Suppressor macrophage treated with lipopolysaccharide for 4 hours (primary cell): Measurements from ENCODE around the gene AMY2A.
"Not testable (repeated sequence)": the region's sequence is repeated elsewhere in the genome, so short reads cannot be mapped to it uniquely, and the experiment has no call there.

Source experiments
- DNase-seq: peaks from one replicate; pipeline ENCODE4 v3.0.0-alpha.2; 2020

Gene AMY2A

DNA sequence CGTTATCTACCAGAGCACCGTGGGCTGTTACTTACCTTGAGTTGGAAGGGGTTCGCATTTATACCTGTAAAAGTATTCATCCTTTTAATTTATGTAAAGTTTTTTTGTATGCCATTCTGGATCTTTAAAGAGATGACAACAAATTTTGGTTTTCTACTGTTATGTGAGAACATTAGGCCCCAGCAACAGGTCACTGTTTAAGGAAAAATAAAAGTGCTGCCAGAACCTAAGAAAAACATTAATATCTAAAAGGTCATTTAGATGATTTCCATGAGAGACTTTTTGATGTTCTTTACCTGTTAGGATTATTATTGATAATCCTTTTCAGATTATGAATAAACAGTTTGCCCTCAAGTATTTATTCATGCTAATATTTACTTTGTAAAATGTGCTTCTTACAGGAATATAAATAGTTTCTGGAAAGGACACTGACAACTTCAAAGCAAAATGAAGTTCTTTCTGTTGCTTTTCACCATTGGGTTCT, at the start of gene AMY2A:
Gene AMY2A, plus strand, starts transcription at position 434 of the 484 bp plus-strand sequence. Its CDS starts 14 bp downstream, at position 448.
- not testable (repeated sequence) for DNase-seq

DNA sequence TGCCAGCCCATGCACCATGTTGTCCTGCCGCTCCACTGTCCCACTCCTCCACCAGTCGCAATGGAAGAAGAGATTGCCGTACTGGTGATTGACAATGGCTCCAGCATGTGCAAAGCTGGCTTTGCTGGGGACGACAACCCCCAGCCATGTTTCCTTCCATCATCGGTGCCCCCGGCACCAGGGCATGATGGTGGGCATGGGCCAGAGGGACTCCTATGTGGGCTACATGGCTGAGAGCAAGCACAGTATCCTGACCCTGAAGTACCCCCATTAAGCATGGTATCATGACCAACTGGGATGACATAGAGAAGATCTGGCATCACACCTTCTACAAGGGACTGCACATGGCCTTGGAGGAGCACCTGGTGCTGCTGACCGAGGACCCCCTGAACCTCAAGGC, 47.7 kb upstream of the AMY2A start:
- no peak for DNase-seq

DNA sequence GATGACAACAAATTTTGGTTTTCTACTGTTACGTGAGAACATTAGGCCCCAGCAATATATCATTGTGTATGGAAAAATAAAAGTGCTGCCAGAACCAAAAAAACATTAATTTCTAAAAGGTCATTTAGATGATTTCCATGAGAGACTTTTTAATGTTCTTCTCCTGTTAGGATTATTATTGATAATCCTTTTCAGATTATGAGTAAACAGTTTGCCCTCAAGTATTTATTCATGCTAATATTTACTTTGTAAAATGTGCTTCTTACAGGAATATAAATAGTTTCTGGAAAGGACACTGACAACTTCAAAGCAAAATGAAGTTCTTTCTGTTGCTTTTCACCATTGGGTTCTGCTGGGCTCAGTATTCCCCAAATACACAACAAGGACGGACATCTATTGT, 45.9 kb upstream of the AMY2A start, which contains the start of gene AMY2B:
Gene AMY2B, plus strand, starts transcription at position 301 of the 400 bp plus-strand sequence. Its CDS starts 14 bp downstream, at position 315.
- not testable (repeated sequence) for DNase-seq

DNA sequence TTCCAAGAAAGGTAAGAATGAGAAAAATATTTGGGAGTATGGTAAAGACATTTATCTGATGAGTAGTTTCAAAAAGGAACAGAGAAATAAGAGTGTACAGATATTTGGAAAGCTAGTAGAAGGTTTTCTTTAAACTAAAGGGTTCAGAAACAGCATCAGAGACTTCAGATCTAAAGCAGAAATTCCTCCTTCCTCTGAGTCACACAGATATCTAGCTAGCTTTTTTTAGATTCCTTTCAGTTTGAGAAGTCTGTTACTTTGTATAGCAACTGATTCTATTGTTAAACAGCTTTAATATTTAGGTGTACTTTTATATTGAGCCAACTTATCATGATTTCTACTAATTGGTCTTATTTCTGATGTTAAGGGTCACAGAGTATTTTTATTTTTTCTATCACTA, 41.2 kb upstream of the AMY2A start:
- no peak for DNase-seq

DNA sequence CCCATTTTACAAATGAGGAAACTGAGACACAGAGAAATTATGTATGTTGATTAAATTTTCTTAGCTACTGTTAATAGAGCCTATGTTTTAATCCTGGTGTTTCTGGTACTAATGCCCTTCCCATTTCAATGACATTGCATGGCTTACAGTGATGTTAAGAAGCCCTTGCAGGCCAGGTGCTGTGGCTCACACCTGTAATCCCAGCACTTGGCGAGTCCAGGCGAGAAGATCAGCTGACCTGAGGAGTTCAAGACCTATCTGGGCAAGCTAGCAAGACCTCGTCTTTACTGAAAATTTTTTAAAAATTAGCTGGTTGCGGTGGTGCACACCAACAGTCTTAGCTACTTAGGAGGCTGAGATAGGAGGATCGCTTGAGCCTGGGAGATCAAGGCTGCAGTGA, 40.4 kb upstream of the AMY2A start:
- not testable (repeated sequence) for DNase-seq

DNA sequence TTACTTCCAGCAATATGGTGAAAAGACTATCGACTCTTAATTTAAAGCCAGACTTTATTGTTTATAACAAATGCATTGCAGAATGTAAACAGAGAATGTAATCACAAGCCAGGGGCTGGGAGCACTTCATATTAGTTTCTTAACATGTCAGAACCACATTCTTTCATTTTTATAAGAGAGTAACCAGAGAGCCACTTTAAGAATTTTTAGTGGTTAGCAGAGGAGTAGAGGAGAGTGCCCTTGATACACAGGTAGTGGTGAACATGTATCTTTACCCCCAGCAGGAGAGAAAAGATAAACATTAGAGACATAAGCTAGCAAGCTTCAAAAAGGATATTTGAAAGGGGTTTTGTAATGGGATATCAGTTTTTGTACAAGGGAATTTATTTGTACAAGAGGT, 34.8 kb upstream of the AMY2A start:
- no peak for DNase-seq

DNA sequence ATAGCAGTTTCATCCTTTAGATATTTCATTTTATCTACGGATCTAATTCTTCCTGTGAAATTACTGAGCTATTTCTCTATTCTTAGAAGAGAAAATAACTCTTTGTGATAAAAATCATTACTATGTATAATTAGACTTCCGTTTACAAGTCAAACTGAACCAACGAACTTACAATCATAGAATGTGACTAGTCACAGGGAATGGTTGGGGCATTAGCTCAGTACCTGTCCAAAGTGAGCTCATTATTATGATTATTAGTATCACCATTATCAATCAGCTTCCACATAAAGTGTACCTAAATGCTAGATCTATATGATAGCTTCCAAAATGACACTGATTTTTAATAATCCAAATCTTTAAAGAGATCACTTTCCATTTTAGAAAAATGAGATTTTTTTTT, 33.3 kb upstream of the AMY2A start:
- no peak for DNase-seq

DNA sequence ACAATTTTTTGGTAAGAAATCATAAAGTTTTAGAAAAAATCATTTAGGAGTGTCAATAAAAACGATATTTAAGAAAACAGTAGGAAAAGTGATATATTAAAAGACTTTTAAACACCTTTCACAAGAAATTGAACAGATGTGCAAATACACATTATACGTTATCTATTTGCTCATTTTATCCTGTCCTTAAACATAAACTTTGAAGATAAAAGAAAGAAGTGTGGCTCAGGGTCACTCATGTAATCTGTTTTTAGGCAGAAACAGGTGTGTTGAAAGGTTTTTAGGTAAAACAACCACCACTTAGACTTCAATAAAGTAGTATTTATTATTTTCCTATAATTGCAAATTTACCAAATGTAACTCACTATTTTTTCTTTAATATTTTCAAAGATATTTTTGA, 32.7 kb upstream of the AMY2A start:
- no peak for DNase-seq

DNA sequence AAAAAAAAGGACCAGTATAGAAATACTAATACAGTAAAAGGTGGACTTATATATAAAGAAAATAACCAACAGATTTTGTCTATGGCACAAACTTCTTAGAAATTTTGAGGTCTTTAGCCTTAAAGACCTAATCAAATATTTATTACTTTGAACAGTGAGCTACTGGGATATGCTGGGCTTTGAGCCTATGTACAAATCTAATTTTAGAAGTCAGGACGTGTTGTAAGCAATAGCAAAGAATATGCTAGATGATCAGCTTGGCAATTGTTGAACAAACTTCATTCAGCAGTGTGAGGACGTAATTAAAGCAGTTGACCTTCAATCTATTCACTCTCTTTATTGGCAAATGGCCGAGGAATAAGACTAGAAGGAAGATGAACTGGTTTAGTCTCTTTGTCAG, 14.5 kb upstream of the AMY2A start:
- not testable (repeated sequence) for DNase-seq

DNA sequence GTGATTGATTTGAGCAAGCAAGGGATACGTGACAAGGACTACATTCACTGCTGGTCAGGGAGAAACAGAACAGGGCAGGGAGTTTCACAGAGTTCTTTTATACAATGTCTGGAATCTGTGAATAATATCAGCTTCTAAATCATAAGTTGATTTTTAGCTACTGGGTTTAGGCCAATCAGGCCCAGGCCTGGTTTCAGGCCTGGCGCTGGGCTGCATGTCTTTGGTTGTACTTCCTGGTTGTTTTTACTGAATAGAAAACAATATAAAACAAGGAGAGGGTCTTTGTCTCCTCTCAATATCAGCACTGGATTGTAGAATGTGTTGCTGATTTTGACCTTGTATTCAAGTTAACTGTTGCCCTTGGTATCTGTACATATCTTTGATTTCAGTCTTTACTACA, 865 bp upstream of the AMY2A start:
- DNase-seq = no peak

DNA sequence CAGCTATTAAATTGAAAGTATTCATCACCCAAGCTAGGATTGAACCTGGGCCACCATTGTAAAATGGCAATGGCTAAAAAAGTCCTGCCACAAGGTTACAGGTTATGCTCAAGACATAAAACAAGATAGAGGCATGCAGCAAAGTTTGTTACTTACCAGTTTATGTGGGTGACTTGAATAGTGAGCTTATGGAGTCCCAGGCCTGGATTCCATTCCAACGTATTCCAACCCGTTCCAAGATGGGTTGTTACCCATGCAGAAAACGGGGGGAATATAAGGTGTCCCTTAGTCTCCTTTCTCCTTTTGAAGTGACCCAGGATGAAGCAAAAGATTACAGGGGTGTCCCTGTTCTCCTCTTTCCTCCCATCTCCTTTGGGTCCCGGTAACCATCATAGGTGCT, 10.2 kb downstream of the AMY2A start:
- not testable (repeated sequence) for DNase-seq

DNA sequence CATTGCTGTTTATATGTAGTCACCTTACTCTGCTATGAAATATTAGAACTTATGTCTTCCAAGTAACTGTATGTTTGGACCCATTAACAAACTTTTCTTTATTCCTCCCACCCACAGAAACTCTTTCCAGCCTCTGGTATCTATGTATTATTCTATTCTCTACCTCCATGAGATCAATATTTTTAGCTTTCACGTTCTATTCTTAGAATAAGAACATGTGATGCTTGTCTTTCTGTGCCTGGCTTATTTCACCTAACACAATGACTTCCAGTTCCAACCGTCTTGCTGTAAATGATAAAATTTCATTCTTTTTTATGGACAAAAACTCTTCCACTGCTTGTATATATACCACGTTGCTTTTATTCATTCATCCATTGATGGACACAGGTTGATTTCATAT, 24.0 kb downstream of the AMY2A start:
- not testable (repeated sequence) for DNase-seq

DNA sequence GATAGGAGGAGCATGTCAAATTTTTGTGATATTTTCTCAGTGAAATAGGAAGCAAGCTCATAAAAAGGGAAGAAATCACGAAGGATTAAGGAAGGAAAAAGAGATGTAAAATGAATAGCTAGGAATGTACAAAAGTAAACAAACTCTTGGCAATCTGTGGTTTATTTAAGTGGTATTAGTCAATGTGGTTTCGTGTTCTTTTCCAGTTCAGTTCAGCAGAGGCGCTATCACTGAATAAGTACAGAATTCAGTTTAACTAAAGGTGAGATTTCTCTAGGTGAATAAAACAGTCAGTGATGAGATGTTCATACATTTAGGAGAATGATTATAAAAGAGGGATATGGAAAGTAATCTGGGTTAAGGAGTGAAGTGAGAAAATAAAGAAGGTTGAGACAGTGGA, 26.7 kb downstream of the AMY2A start:
- not testable (repeated sequence) for DNase-seq

DNA sequence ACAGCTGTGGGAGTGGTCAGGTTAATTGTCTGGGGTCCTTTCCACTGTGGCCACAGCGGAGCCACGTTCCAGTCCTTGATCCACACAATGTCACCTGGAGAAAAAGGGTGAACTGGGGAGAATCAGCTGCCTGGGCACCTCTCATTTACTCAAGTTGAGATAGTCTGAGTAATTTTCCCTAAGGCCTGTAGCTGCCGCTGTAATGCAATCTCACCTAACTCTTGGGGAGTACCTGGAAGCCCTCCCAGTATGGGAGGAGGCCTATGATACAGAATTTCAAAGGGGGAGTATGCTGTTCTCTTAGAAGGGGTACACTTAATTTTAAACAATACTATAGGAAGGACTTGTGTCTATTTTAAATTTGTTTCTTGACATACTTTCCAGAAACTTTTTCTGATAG, 33.1 kb downstream of the AMY2A start:
- DNase-seq = not testable (repeated sequence)

DNA sequence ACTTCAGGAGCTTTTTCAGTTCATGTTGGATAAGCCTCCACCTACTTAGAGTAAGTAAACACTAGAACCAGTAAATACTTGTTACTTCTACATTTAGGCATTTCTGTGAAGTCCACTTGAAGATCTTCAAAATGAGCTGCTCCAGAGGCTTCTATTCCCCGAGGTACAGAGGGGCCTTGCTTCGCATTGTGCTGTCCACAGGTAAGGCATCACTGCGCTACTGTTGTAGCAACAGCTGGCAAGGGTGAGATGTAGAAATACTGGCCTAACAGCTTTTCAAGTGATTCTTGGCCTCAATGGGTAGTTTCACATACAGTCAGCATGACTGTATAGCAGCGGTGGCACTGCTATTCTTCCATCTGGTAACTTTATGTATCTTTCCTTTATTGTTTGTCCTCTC, 33.7 kb downstream of the AMY2A start:
- DNase-seq = not testable (repeated sequence)

DNA sequence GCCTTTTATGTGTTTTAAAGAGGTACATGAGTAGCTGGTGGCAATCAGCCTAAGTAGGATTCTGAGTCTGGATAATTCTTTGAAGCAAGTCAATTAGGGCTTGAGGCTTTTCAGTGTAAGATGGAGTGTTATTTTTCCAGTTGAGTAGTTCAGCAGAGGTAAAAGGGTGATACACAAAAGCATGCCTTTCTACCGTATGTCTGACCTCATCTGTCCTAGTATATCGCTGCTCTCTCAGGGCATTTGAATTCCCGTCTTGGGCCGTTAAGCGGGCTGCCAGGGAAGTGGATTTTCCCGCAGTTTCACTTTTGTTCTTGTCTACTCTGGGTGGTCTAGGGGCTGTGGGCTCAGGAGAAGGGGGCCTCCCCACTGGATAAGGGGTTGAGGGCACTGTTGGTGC, 36.9 kb downstream of the AMY2A start:
- DNase-seq = not testable (repeated sequence)

DNA sequence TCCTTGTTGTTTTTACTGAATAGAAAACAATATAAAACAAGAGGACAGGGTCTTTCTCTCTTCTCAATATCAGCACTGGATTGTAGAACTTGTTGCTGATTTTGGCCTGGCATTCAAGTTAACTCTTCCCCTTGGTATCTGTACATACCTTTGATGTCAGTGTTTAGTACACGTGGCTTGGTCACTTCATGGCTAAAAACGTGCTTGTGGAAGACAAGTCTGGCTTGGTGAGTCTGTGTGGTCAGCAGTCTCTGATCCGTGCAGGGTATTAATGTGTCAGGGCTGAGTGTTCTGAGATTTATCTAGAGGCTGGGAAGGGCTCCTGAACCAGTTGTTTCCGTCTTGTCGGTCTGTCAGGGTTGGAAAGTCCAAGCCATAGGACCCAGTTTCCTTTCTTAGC, 38.2 kb downstream of the AMY2A start, which contains the start of gene AMY1A:
Gene AMY1A, plus strand, starts transcription at position 301 of the 400 bp plus-strand sequence. CDS start 571 bp downstream, outside the sequence.
- DNase-seq = not testable (repeated sequence)
